Neural crest cell (in vitro differentiated cells): Measurements from ENCODE around the gene HSFX1. TPM values are rescaled to one million over a fixed set of nuclear protein-coding genes. Genes with fewer than 3 reads are reported as not detected.

Experiments
- DNase-seq: peaks from one replicate; pipeline ENCODE4 v3.0.0; 2021; ENCODE audit warnings: low read depth, mixed read lengths, low spot score
- H3K27ac Mint-ChIP-seq: one replicate; pipeline ENCODE4 v1.8.0; 2021; ENCODE audit warnings: mild to moderate bottlenecking, mixed read lengths; ENCODE audit not compliant: unreplicated experiment
- H3K27me3 Mint-ChIP-seq: 2 replicates; pipeline ENCODE4 v1.8.0; 2021; ENCODE audit warnings: low read depth, mild to moderate bottlenecking, mixed read lengths
- H3K36me3 Mint-ChIP-seq: 2 replicates; pipeline ENCODE4 v1.8.0; 2021; ENCODE audit warnings: low read depth, mild to moderate bottlenecking, mixed read lengths
- H3K4me1 Mint-ChIP-seq: 2 replicates; pipeline ENCODE4 v1.8.0; 2021; ENCODE audit warnings: mixed read lengths
- H3K4me3 Mint-ChIP-seq: one replicate; pipeline ENCODE4 v1.8.0; 2021; ENCODE audit warnings: mild to moderate bottlenecking, mixed read lengths
- H3K9me3 Mint-ChIP-seq: 2 replicates; pipeline ENCODE4 v1.8.0; 2021; ENCODE audit warnings: mixed read lengths
- CTCF ChIP-seq: fragments of 200-600 bp; sonication (generic); conservative IDR thresholded peaks from 2 replicates; pipeline ENCODE4 v1.5.0; 2021; ENCODE audit warnings: antibody characterized with exemption, mild to moderate bottlenecking
- total RNA-seq: library from RNA; stranded (reverse); gene quantifications from 2 replicates; pipeline ENCODE4 v1.2.1, GENCODE V29; 2021

HSFX1 gene
- total RNA-seq, 1 donor from 2014 or later: 1.0 TPM

DNA sequence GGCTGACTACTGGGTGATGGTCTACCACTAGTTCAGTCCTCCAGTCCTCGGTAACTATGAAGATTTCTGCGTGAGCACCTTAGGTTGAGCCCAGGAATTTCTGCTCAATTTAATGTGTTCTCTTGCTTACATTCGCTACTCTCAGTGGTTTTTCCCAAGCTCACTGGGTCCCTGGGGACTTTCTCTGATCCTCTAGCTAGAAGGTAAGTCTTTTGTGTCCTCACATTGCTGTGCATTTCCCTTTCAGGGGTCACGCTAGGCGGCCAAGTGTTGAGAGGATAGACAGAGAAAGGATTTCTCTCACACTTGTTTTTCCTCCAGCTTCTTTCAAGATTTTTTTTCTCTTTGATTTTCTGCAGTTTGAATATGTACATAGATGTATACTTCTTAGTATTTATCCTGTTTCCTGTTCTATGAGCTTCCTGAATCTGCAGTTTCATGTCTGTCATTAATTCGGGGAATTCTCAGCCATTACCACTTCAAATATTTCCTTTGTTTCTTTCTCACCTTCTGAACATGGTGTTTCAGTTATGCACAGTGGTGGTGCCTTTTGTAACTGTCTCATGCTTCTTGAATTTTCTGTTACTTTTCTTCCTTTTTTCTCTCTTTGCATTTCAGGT is 25.3 kb downstream of the HSFX1 start:
- Mint-ChIP-seq H3K4me1 (no peaks in the 10 kb centered on the region), H3K27me3 (no peaks in the 10 kb centered on the region), H3K9me3 (peaks cover 15% of the 10 kb centered on the region), H3K4me3 (no peak overlapping the region), H3K27ac (no peak overlapping the region), H3K36me3 (peaks cover 8% of the 10 kb centered on the region)
- DNase-seq: no peak
- TF ChIP-seq CTCF: no peak

GRCh38 chrX:149799938-149800337 is 26.1 kb downstream of the HSFX1 start:
- Mint-ChIP-seq H3K4me1 (no peaks in the 10 kb centered on the region), H3K36me3 (peaks cover 8% of the 10 kb centered on the region), H3K27me3 (no peaks in the 10 kb centered on the region), H3K27ac (no peak overlapping the region), H3K9me3 (peaks cover 15% of the 10 kb centered on the region), H3K4me3 (no peak overlapping the region)
- DNase-seq: no peak
- no peak for TF ChIP-seq CTCF

- H3K27me3 Mint-ChIP-seq: no peaks in the 10 kb centered on the region
- H3K27ac Mint-ChIP-seq: no peak overlapping the region
- peaks cover 8% of the 10 kb centered on the region for H3K9me3 Mint-ChIP-seq
- no peak overlapping the region for H3K4me3 Mint-ChIP-seq
- no peaks in the 10 kb centered on the region for H3K4me1 Mint-ChIP-seq
- no peak for TF ChIP-seq CTCF
- no peak for DNase-seq
- H3K36me3 Mint-ChIP-seq: peaks cover 3% of the 10 kb centered on the region
Measured at GRCh38 chrX:149803458-149804062, 29.7 kb downstream of the HSFX1 start.

- Mint-ChIP-seq H3K27ac (no peak overlapping the region), H3K9me3 (peaks cover 8% of the 10 kb centered on the region), H3K4me1 (no peaks in the 10 kb centered on the region), H3K36me3 (peaks cover 3% of the 10 kb centered on the region), H3K27me3 (no peaks in the 10 kb centered on the region), H3K4me3 (no peak overlapping the region)
- DNase-seq: no peak
- no peak for TF ChIP-seq CTCF
Measured at GRCh38 chrX:149804102-149804501, 30.2 kb downstream of the HSFX1 start.

- H3K27ac Mint-ChIP-seq: no peak overlapping the region
- no peaks in the 10 kb centered on the region for H3K4me1 Mint-ChIP-seq
- peaks cover 7% of the 10 kb centered on the region for H3K9me3 Mint-ChIP-seq
- no peak for DNase-seq
- H3K36me3 Mint-ChIP-seq: no peaks in the 10 kb centered on the region
- no peaks in the 10 kb centered on the region for H3K27me3 Mint-ChIP-seq
- TF ChIP-seq CTCF: no peak
- H3K4me3 Mint-ChIP-seq: no peak overlapping the region
Measured at GRCh38 chrX:149807747-149808458, 34.0 kb downstream of the HSFX1 start.
